Measurements from ENCODE around the gene CCNB2. TPM values are rescaled to one million over a fixed set of nuclear protein-coding genes. Genes with fewer than 3 reads are reported as not detected.

Gene CCNB2
- total RNA-seq, 4 donors from 2014 or later: 0.44 to 1.2 (median 1.2) TPM; not detected in 1

GRCh38 chr15:59165726-59166125 lies 60.8 kb downstream of the CCNB2 start:
- 70 to 77% methylated on average over 3 of the region's 3 CpGs for WGBS, 2 donors
- H3K36me3 ChIP-seq: peaks cover 0 to 57% (median 0%) of the 10 kb centered on the region in 3 donors
- H3K27me3 ChIP-seq: no peaks in the 10 kb centered on the region
- DNase-seq (ENCODE audit: low spot score in 2 of 2): no peak
- no peak overlapping the region for H3K4me3 ChIP-seq
- no peaks in the 10 kb centered on the region for H3K9me3 ChIP-seq
- peaks cover 0 to 24% (median 5%) of the 10 kb centered on the region in 4 donors for H3K4me1 ChIP-seq
- H3K27ac ChIP-seq: peak overlapping the region in 2 of 4 donors; percentile 23 to 48
- TF ChIP-seq EP300 (IDR thresholded peaks at IDR 0.05): no peak
- TF ChIP-seq, protein P1, sequence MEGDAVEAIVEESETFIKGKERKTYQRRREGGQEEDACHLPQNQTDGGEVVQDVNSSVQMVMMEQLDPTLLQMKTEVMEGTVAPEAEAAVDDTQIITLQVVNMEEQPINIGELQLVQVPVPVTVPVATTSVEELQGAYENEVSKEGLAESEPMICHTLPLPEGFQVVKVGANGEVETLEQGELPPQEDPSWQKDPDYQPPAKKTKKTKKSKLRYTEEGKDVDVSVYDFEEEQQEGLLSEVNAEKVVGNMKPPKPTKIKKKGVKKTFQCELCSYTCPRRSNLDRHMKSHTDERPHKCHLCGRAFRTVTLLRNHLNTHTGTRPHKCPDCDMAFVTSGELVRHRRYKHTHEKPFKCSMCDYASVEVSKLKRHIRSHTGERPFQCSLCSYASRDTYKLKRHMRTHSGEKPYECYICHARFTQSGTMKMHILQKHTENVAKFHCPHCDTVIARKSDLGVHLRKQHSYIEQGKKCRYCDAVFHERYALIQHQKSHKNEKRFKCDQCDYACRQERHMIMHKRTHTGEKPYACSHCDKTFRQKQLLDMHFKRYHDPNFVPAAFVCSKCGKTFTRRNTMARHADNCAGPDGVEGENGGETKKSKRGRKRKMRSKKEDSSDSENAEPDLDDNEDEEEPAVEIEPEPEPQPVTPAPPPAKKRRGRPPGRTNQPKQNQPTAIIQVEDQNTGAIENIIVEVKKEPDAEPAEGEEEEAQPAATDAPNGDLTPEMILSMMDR (IDR thresholded peaks at IDR 0.05): no peak
- no peak for TF ChIP-seq POLR2A (IDR thresholded peaks at IDR 0.05)

DNA sequence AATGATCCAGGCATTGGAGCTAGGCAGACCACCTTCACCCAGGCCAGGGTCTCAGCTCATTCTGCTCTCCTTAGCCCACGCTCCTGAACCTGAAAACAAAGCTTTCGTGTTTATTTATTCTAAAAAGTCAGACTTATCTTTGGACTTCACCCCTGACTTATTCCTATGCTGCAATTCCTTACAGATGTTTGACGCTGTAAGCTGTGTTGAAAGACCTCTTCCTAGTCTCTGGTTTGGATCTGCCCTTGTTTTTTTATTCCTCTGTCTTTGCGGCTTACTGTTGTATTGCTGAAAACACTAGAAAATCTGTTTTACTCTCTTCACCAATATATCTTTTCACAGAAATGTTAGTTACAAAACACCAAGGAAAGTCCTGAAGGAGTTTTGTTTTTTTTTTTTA lies 61.2 kb downstream of the CCNB2 start:
- peak overlapping the region in 2 of 4 donors; percentile 23 to 48 for H3K27ac ChIP-seq
- peaks cover 0 to 57% (median 0%) of the 10 kb centered on the region in 3 donors for H3K36me3 ChIP-seq
- no peaks in the 10 kb centered on the region for H3K9me3 ChIP-seq
- no peak for TF ChIP-seq POLR2A (IDR thresholded peaks at IDR 0.05)
- TF ChIP-seq, protein P1 (IDR thresholded peaks at IDR 0.05): no peak
- TF ChIP-seq EP300 (IDR thresholded peaks at IDR 0.05): no peak
- no peaks in the 10 kb centered on the region for H3K27me3 ChIP-seq
- DNase-seq (ENCODE audit: low spot score in 2 of 2): no peak
- 51 to 61% methylated on average over 4 of the region's 4 CpGs for WGBS, 2 donors
- peaks cover 0 to 26% (median 6%) of the 10 kb centered on the region in 4 donors for H3K4me1 ChIP-seq
- H3K4me3 ChIP-seq: no peak overlapping the region

- Histone ChIP-seq H3K36me3 (peaks cover 0 to 57% (median 0%) of the 10 kb centered on the region in 3 donors), H3K27me3 (no peaks in the 10 kb centered on the region), H3K27ac (peak overlapping the region in 2 of 4 donors; percentile 1 to 20), H3K4me3 (no peak overlapping the region), H3K9me3 (no peaks in the 10 kb centered on the region), H3K4me1 (peaks cover 0 to 26% (median 6%) of the 10 kb centered on the region in 4 donors)
- DNase-seq (ENCODE audit: low spot score in 2 of 2): no peak
- 71 to 76% methylated on average over 11 of the region's 11 CpGs for WGBS, 2 donors
- no peak for TF ChIP-seq POLR2A (IDR thresholded peaks at IDR 0.05)
- TF ChIP-seq, protein P1 (IDR thresholded peaks at IDR 0.05): no peak
- no peak for TF ChIP-seq EP300 (IDR thresholded peaks at IDR 0.05)
Observed at GRCh38 chr15:59166601-59167265, 61.8 kb downstream of the CCNB2 start.

DNA sequence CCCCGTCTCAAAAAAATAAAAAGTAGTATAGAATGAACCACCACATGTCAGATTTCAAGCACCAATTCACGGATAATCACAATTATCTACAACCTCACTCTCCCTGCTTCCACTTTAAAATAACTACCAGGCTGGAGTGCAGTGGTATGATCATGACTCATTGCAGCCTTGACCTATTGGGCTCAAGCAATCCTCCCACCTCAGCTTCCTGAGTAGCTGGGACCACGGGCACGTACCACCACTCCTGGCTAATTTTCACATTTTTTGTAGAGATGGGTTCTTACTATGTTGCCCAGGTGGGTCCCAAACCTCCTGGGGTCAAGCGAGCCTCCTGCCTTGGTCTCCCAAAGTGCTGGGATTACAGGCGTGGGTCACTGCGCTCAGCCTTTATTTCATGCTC lies 63.6 kb downstream of the CCNB2 start:
- peak overlapping the region in 2 of 4 donors; percentile 80 for H3K27ac ChIP-seq
- H3K4me3 ChIP-seq: no peak overlapping the region
- no peak for DNase-seq (ENCODE audit: low spot score in 2 of 2)
- peaks cover 0 to 63% (median 0%) of the 10 kb centered on the region in 3 donors for H3K36me3 ChIP-seq
- TF ChIP-seq, protein P1 (IDR thresholded peaks at IDR 0.05): no peak
- TF ChIP-seq EP300 (IDR thresholded peaks at IDR 0.05) (no peak), POLR2A (IDR thresholded peaks at IDR 0.05) (no peak)
- no peaks in the 10 kb centered on the region for H3K27me3 ChIP-seq
- H3K9me3 ChIP-seq: no peaks in the 10 kb centered on the region
- 86 to 91% methylated on average over 7 of the region's 7 CpGs for WGBS, 2 donors
- H3K4me1 ChIP-seq: peaks cover 0 to 26% (median 6%) of the 10 kb centered on the region in 4 donors

DNA sequence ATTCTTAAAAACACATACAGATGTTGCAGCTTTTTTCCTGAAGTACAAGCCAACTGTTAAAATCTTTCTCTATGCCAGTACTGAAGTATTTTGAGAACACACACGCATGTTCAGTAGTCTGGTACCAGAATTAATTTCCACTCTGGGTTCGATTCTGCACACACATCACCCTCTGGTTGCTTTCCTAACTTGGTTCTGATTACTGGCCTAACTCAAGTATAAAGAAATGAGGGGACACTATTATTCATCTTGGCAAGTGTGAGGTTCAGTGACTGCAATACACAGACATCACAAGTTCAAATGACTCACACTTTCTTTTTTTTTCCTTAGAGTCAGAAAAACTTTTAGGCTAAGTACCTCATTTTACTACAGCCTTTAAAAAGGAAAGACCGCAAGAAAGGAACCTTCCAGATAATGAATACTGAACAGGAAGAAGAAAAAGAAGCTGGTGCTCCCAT lies 64.3 kb downstream of the CCNB2 start:
- WGBS, 2 donors: 71 to 82% methylated on average over 3 of the region's 3 CpGs
- Histone ChIP-seq H3K27me3 (no peaks in the 10 kb centered on the region), H3K4me3 (no peak overlapping the region), H3K9me3 (no peaks in the 10 kb centered on the region), H3K36me3 (peaks cover 0 to 64% (median 0%) of the 10 kb centered on the region in 3 donors), H3K4me1 (peaks cover 0 to 26% (median 6%) of the 10 kb centered on the region in 4 donors), H3K27ac (peak overlapping the region; percentile 44 to 88 (median 64))
- no peak for DNase-seq (ENCODE audit: low spot score in 2 of 2)
- TF ChIP-seq EP300 (IDR thresholded peaks at IDR 0.05) (peak in 1 of 2 donors; percentile 47), POLR2A (IDR thresholded peaks at IDR 0.05) (no peak)
- TF ChIP-seq, protein P1 (IDR thresholded peaks at IDR 0.05): no peak
